ENCODE results near the gene TMEM18. TPM values are rescaled to one million over a fixed set of nuclear protein-coding genes. Genes with fewer than 3 reads are reported as not detected.

Gene TMEM18
- polyA plus RNA-seq, 1 experiment, result 40.9 TPM

- TF ChIP-seq CTCF (IDR thresholded peaks at IDR 0.05; ENCODE audit: low read depth, low read length), result no peak
- no peak for DNase-seq (ENCODE audit: low read depth, low spot score)
- H3K27me3 ChIP-seq (ENCODE audit: control insufficient read depth, insufficient read depth, low read length), result no peaks in the 10 kb centered on the region
- peaks cover 9% of the 10 kb centered on the region for H3K9me3 ChIP-seq (ENCODE audit: control insufficient read depth, insufficient read depth, low read length)
- ChIA-PET CTCF (no interaction called here), POLR2A (no interaction called here)
- H3K27ac ChIP-seq (ENCODE audit: low read depth, low read length), result no peak overlapping the region
- H3K4me3 ChIP-seq (ENCODE audit: low read depth, low read length), result no peak overlapping the region
Measured at GRCh38 chr2:670637-671036, 6.6 kb downstream of the TMEM18 start.

- Histone ChIP-seq H3K9me3 (ENCODE audit: control insufficient read depth, insufficient read depth, low read length) (peaks cover 13% of the 10 kb centered on the region), H3K27me3 (ENCODE audit: control insufficient read depth, insufficient read depth, low read length) (no peaks in the 10 kb centered on the region), H3K4me3 (ENCODE audit: low read depth, low read length) (no peak overlapping the region), H3K27ac (ENCODE audit: low read depth, low read length) (no peak overlapping the region)
- peak; percentile 70 for DNase-seq (ENCODE audit: low read depth, low spot score)
- ChIA-PET CTCF (interaction anchor here (1.1 to 1.2 kb wide), 3 partner anchors 33 to 882 kb away, joined by 3 to 6 read pairs (median 3); no protein-coding TSS in a partner anchor), POLR2A (no interaction called here)
- no peak for TF ChIP-seq CTCF (IDR thresholded peaks at IDR 0.05; ENCODE audit: low read depth, low read length)
Measured at GRCh38 chr2:669323-669722, 7.9 kb downstream of the TMEM18 start.

GRCh38 chr2:668000-668398 lies 9.2 kb downstream of the TMEM18 start:
- no peaks in the 10 kb centered on the region for H3K27me3 ChIP-seq (ENCODE audit: control insufficient read depth, insufficient read depth, low read length)
- CTCF ChIA-PET, result interaction anchor here (0.7 to 1.9 kb wide), 5 partner anchors 33 to 878 kb away, joined by 3 to 7 read pairs (median 4); no protein-coding TSS in a partner anchor
- no peak overlapping the region for H3K4me3 ChIP-seq (ENCODE audit: low read depth, low read length)
- POLR2A ChIA-PET, result no interaction called here
- H3K27ac ChIP-seq (ENCODE audit: low read depth, low read length), result no peak overlapping the region
- peaks cover 13% of the 10 kb centered on the region for H3K9me3 ChIP-seq (ENCODE audit: control insufficient read depth, insufficient read depth, low read length)
- DNase-seq (ENCODE audit: low read depth, low spot score), result no peak
- no peak for TF ChIP-seq CTCF (IDR thresholded peaks at IDR 0.05; ENCODE audit: low read depth, low read length)

- CTCF ChIA-PET, result interaction anchor here (0.7 to 1.9 kb wide), 13 partner anchors 10 to 1083 kb away, joined by 3 to 15 read pairs (median 4); partner anchors contain the start of gene TMEM18
- POLR2A ChIA-PET, result interaction anchor here (1.2 kb wide), 1 partner anchor 9 kb away, joined by 3 read pairs; the partner anchor contains the start of gene TMEM18
- peak; percentile 85 for TF ChIP-seq CTCF (IDR thresholded peaks at IDR 0.05; ENCODE audit: low read depth, low read length)
- Histone ChIP-seq H3K4me3 (ENCODE audit: low read depth, low read length) (no peak overlapping the region), H3K27ac (ENCODE audit: low read depth, low read length) (no peak overlapping the region), H3K27me3 (ENCODE audit: control insufficient read depth, insufficient read depth, low read length) (no peaks in the 10 kb centered on the region), H3K9me3 (ENCODE audit: control insufficient read depth, insufficient read depth, low read length) (peaks cover 13% of the 10 kb centered on the region)
- peak; percentile 44 for DNase-seq (ENCODE audit: low read depth, low spot score)
Measured at GRCh38 chr2:667332-667999, 9.7 kb downstream of the TMEM18 start.

GRCh38 chr2:666441-666840 lies 10.8 kb downstream of the TMEM18 start:
- H3K4me3 ChIP-seq (ENCODE audit: low read depth, low read length), result no peak overlapping the region
- POLR2A ChIA-PET, result interaction anchor here (1.2 kb wide), 1 partner anchor 10 kb away, joined by 3 read pairs; the partner anchor contains the start of gene TMEM18
- peaks cover 13% of the 10 kb centered on the region for H3K9me3 ChIP-seq (ENCODE audit: control insufficient read depth, insufficient read depth, low read length)
- CTCF ChIA-PET, result interaction anchor here (0.5 to 1.9 kb wide), 9 partner anchors 11 to 1084 kb away, joined by 3 to 15 read pairs (median 5); partner anchors contain the start of gene TMEM18
- DNase-seq (ENCODE audit: low read depth, low spot score), result no peak
- H3K27me3 ChIP-seq (ENCODE audit: control insufficient read depth, insufficient read depth, low read length), result no peaks in the 10 kb centered on the region
- H3K27ac ChIP-seq (ENCODE audit: low read depth, low read length), result no peak overlapping the region
- TF ChIP-seq CTCF (IDR thresholded peaks at IDR 0.05; ENCODE audit: low read depth, low read length), result no peak

All from AG04450 (cell line).